ENCODE measurements around the gene GAMT.

GRCh38 chr19:1393841-1394240 is 7.5 kb downstream of the GAMT start:
- TF ChIP-seq, protein P1, sequence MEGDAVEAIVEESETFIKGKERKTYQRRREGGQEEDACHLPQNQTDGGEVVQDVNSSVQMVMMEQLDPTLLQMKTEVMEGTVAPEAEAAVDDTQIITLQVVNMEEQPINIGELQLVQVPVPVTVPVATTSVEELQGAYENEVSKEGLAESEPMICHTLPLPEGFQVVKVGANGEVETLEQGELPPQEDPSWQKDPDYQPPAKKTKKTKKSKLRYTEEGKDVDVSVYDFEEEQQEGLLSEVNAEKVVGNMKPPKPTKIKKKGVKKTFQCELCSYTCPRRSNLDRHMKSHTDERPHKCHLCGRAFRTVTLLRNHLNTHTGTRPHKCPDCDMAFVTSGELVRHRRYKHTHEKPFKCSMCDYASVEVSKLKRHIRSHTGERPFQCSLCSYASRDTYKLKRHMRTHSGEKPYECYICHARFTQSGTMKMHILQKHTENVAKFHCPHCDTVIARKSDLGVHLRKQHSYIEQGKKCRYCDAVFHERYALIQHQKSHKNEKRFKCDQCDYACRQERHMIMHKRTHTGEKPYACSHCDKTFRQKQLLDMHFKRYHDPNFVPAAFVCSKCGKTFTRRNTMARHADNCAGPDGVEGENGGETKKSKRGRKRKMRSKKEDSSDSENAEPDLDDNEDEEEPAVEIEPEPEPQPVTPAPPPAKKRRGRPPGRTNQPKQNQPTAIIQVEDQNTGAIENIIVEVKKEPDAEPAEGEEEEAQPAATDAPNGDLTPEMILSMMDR (IDR thresholded peaks at IDR 0.05; ENCODE audit: extremely low read depth in 1 of 2, insufficient read depth in 1 of 2, low read depth in 1 of 2, low read length in 2 of 2), result no peak
- TF ChIP-seq POLR2A (IDR thresholded peaks at IDR 0.05; ENCODE audit: low read depth, low read length) (no peak), POLR2AphosphoS5 (IDR thresholded peaks at IDR 0.05; ENCODE audit: insufficient read depth, low read depth, low read length) (no peak), EZH2 (IDR thresholded peaks at IDR 0.05; ENCODE audit: borderline replicate concordance, low read depth, low read length, severe bottlenecking) (no peak), JUN (IDR thresholded peaks at IDR 0.05; ENCODE audit: borderline replicate concordance, insufficient read depth, insufficient read length, low read depth) (no peak), MYC (IDR thresholded peaks at IDR 0.05; ENCODE audit: low read depth, low read length) (no peak), MAX (IDR thresholded peaks at IDR 0.05; ENCODE audit: insufficient read depth, insufficient read length) (no peak), GATA2 (IDR thresholded peaks at IDR 0.05; ENCODE audit: insufficient read depth, insufficient read length, low read depth, low read length) (no peak), FOS (IDR thresholded peaks at IDR 0.05; ENCODE audit: borderline replicate concordance, insufficient read depth, low read length) (no peak)
